HepG2 (cell line): ENCODE measurements around the gene FOXN3.
A peak's percentile ranks its signal among the peaks of the same experiment; 100 is the strongest.

Experiments
- EP300 ChIP-seq, 3 experiments: sonication (generic) in 1 of 3; formaldehyde crosslinking in 1 of 3; IDR thresholded peaks; 2 replicates each; pipeline versions ENCODE4 v1.5.1 to v1.6.1; 2011 to 2020; ENCODE audit warnings: low read depth in 2 of 3, low read length in 2 of 3, borderline replicate concordance in 1 of 3, improper control_type of control experiment in 1 of 3, mild to moderate bottlenecking in 1 of 3, missing genetic modification reagents in 1 of 3, moderate library complexity in 1 of 3
- FOXA1 ChIP-seq, 2 experiments: fragments of 450-650 bp in 1 of 2; sonication (generic) in 1 of 2; formaldehyde crosslinking in 1 of 2; IDR thresholded peaks; 2 replicates each; pipeline versions ENCODE4 v1.4.0 to v1.6.1; 2016 to 2020; ENCODE audit warnings: missing genetic modification reagents in 1 of 2
- NR3C1 ChIP-seq: sonication (generic); formaldehyde crosslinking; IDR thresholded peaks from 2 replicates; pipeline ENCODE4 v1.4.0; 2020; ENCODE audit warnings: missing genetic modification reagents
- POLR2AphosphoS5 ChIP-seq: IDR thresholded peaks from 2 replicates; pipeline ENCODE4 v1.6.1; 2012; ENCODE audit warnings: low read depth, low read length
- TAF1 ChIP-seq: sonication (generic); formaldehyde crosslinking; IDR thresholded peaks from 2 replicates; pipeline ENCODE4 v1.4.0; 2020; ENCODE audit warnings: missing genetic modification reagents
- THAP9 ChIP-seq: sonication (generic); formaldehyde crosslinking; IDR thresholded peaks from 2 replicates; pipeline ENCODE4; 2020; ENCODE audit warnings: missing genetic modification reagents, mild to moderate bottlenecking, borderline replicate concordance
- ZNF776 ChIP-seq: sonication (generic); formaldehyde crosslinking; IDR thresholded peaks from 2 replicates; pipeline ENCODE4 v1.4.0; 2020; ENCODE audit warnings: mild to moderate bottlenecking, missing genetic modification reagents
- TF ChIP-seq, protein P1 (sequence below): IDR thresholded peaks from 2 replicates; pipeline ENCODE4 v1.6.1; 2012; ENCODE audit warnings: inconsistent platforms

DNA sequence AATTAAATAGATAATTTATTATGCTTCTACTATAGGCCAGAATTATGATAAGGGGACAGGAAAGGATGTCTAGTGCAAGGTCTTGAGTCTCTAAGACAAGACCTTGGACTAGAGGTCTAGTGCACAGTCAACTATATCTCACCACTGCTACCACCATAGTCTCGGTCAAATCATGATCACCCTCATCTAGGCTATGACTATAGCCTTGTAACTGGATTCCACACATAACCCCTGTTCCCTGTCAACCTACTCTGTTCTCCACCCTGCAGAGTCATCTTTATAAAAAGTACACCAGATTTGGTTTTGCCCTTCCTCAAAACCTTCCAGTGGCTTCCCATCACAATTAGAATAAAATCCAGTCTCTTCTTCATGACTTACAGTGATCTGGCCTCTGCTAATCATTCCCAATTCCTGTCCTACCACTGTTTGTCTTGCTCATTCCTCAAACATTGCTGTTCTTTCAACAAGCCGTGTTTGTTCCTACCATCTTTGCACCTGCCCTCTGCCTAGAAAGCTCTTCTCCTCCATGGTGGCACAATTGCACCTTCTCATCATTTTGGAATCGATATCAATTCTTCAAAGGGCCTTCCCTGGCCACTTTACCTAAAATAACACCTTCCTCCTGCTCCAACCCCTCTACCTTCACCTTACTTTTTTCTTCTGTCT is 169.4 kb downstream of the FOXN3 start:
- no peak for TF ChIP-seq THAP9
- TF ChIP-seq ZNF776 (CRISPR knock-in tag): no peak
- TF ChIP-seq, protein P1, sequence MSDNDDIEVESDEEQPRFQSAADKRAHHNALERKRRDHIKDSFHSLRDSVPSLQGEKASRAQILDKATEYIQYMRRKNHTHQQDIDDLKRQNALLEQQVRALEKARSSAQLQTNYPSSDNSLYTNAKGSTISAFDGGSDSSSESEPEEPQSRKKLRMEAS: no peak
- TF ChIP-seq EP300 (IDR thresholded peaks at IDR 0.05; ENCODE audit: low read depth in 2 of 2, low read length in 2 of 2): peak in 1 of 2 experiments; percentile 53; a peak in 1 of 4 replicates
- peak; percentile 29; the same call in 1 of the 2 replicates for TF ChIP-seq EP300 (CRISPR knock-in tag; IDR thresholded peaks at IDR 0.05; ENCODE audit: borderline replicate concordance)
- TF ChIP-seq FOXA1 (IDR thresholded peaks at IDR 0.05): no peak
- TF ChIP-seq FOXA1 (CRISPR knock-in tag; IDR thresholded peaks at IDR 0.05): peak; percentile 91
- TF ChIP-seq NR3C1 (CRISPR knock-in tag): no peak
- TF ChIP-seq POLR2AphosphoS5: no peak
- no peak for TF ChIP-seq TAF1
